ENCODE results near the gene DPH2.

The DPH2 gene

DNA sequence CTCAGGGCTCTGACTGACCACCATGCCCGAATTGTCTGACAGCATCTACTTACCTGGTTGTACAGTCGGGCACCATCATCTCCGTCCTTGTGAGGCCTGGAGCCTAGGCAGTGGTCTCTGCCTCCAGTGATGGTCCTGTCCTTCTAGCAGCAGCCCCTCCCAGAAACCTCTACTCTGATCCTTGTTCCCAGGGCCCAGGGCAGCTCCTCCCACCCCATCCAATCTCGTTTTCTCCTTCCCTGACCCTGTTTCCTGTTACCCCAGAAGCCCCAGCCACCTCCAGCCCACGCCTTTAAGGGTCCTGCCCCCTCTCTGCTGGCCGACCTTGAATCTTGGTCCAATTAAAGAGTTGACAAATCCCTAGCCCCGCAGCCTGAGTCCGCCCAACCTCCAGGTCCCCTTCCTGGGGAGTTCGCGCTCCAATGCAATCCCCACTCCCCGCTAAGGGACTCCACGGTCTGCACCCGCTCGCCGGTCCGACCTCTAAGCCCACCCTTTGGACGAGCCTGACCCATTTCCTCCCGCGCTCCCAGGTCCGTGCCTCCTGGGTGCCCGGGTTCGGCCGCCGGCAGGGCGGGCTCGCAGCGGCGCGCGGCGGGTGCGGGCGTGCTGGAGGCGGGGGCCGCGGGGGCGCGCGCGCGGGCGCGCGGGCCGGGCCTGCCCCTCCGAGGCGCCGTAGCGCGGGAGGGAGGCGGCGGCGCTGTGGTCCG lies 8.9 kb downstream of the DPH2 start, which contains the start of gene B4GALT2:
Gene B4GALT2 (plus strand): TSS at position 660 of the 710 bp plus-strand sequence. CDS start 1,951 bp downstream, outside the sequence.
- no peak for TF ChIP-seq CTCF (IDR thresholded peaks at IDR 0.05)

- no peak for TF ChIP-seq CTCF (IDR thresholded peaks at IDR 0.05)
Measured at GRCh38 chr1:43979261-43979527, 9.4 kb downstream of the DPH2 start.

DNA sequence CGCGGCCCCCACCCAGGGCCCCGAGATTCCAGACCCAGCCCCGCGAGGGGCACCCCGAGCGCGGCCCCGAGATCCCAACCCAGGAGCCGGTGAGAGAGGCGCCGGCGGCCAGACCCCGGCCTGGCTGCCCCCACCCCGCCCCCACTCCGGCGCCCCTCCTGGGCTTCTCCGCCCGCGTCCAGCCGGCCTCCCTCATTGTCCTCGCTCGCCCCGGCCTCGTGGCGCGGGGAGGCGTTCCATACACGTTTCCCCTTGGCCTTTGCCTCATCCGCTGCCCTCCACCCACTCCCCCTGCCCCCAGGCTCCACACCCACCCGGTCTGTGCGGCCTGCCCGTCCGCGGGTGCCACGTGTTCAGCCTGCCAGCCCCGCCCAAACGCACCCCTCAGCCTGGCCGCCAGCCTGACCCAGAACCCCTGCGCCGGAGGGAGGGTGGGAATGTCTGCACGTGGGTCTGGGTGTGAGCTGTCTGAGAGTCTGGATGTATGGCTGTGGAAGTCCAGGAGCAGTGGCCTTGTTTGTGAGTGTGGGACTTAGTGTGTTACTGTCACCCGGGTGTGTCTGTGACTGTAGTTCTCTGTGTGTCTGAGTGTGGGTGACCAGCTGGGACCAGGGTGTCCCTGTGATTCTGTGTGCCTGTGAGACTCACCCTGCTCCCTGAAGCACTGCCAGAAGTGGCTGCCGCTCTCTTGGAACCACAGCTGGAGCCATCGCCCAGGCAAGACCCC lies 9.9 kb downstream of the DPH2 start:
- no peak for TF ChIP-seq CTCF (IDR thresholded peaks at IDR 0.05)

DNA sequence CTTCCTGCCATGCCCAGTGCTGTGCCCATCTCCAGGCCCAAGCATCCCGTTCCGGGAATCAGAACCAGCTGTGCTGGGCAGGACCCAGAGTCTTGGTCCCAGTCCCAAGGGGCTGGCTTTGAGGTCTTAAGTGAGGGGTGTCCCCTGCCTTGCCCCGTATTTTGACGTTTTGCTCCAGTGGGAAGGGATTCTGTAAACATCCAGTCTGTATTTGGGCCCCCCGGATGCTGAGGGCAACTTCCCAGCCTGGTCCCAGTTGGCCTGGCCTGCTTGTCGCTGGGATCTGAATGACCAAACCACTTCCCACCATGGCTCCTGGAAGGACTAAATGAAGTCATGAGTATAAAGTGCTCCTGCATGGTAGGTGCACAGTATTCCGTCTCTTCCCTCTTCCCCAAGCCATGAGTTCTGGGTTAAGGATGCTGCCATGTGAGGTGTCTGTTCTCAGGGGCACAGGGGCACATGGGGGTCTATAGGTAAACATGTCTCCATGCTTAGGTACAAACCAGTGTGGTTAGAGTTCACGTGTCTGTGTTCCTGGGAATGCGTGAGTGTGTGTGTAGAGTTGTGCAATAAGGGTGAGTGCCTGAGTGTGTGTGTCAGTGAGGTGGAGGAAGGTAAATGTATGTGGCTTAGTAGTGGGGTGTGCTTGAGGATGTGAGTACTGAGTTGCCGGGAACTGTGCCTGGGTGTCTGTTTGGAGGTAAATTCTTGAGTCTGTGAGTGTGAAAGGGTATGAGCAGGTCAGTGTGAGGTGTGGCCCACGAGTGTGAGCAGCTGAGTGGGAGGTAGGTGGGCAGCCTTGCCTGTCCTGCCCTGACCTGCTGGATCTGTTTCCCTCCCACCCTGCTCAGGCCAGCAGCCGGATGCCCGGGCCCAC lies 10.7 kb downstream of the DPH2 start:
- no peak for TF ChIP-seq CTCF (IDR thresholded peaks at IDR 0.05)

DNA sequence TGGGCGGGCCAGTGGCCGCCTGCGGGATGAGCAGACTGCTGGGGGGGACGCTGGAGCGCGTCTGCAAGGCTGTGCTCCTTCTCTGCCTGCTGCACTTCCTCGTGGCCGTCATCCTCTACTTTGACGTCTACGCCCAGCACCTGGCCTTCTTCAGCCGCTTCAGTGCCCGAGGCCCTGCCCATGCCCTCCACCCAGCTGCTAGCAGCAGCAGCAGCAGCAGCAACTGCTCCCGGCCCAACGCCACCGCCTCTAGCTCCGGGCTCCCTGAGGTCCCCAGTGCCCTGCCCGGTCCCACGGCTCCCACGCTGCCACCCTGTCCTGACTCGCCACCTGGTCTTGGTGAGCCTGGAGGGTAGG lies 11.3 kb downstream of the DPH2 start:
- no peak for TF ChIP-seq CTCF (IDR thresholded peaks at IDR 0.05)

- TF ChIP-seq CTCF (IDR thresholded peaks at IDR 0.05), result no peak
Measured at GRCh38 chr1:43981636-43982035, 11.8 kb downstream of the DPH2 start.

GRCh38 chr1:43982241-43982640 lies 12.4 kb downstream of the DPH2 start:
- no peak for TF ChIP-seq CTCF (IDR thresholded peaks at IDR 0.05)

All from LNCAP (cell line).